K562 (cell line): ENCODE measurements around the gene EMID1. TPM values are rescaled to one million over a fixed set of nuclear protein-coding genes. Genes with fewer than 3 reads are reported as not detected.

Source experiments
- ATAC-seq: fragments of 200-7000 bp; cut with Tn5 transposase; 3 replicates; pipeline ENCODE4 v1.9.1; 2020; ENCODE audit warnings: moderate library complexity
- BruUV-seq: library from RNA; stranded (reverse); fragments of 400-500 nt; replicated peaks from 2 replicates; lab custom pipeline; 2021; lab: Mats Ljungman, UMichigan
- CTCF ChIA-PET: fragments of 300-600 bp; formaldehyde crosslinking; extraction: SDS; loops from one replicate; lab custom pipeline; 2021; ENCODE audit warnings: low intra/inter-chr PET ratio; lab: Yijun Ruan, JAX
- POLR2A ChIA-PET: fragments of 300-600, 350-650 bp; sonication (Branson Sonifier 250); formaldehyde crosslinking; extraction: SDS; loops from one replicate; lab custom pipeline; 2021; ENCODE audit warnings: antibody characterized with exemption, inconsistent platforms; lab: Yijun Ruan, JAX
- DNase-seq, 4 experiments: peaks; one replicate each; pipeline versions ENCODE4 v3.0.0 to v3.0.0-alpha.2; 2011 to 2018; ENCODE audit warnings: low spot score in 3 of 4, mixed read lengths in 3 of 4; ENCODE audit errors: extremely low read depth in 1 of 4
- FAIRE-seq: peaks from 2 replicates; lab custom pipeline; 2011; peaks lifted over from hg19 to GRCh38; lab: Jason Lieb, UNC
- H2AFZ ChIP-seq: 2 replicates; pipeline ENCODE4 v1.6.0; 2011; ENCODE audit warnings: low read depth, low read length, control low read depth, inconsistent platforms
- H3K27ac ChIP-seq: fragments of 200-600 bp; 3 replicates; pipeline ENCODE4 v1.8.0; 2011; ENCODE audit warnings: low read depth, mild to moderate bottlenecking, control low read depth, inconsistent platforms, low read length, moderate library complexity, mixed read lengths; ENCODE audit errors: extremely low read depth
- H3K27me3 ChIP-seq, 2 experiments: fragments of 300-600 bp in 1 of 2; 2 replicates in 1 of 2; 3 replicates in 1 of 2; pipeline versions ENCODE4 v1.6.0 to v1.8.0; 2011; ENCODE audit warnings: inconsistent platforms in 2 of 2, low read length in 2 of 2, mild to moderate bottlenecking in 1 of 2, mixed read lengths in 1 of 2, moderate library complexity in 1 of 2; ENCODE audit not compliant: control insufficient read depth in 2 of 2, insufficient read depth in 2 of 2
- H3K36me3 ChIP-seq: fragments of 300-600 bp; 3 replicates; pipeline ENCODE4 v1.8.0; 2011; ENCODE audit warnings: mild to moderate bottlenecking, low read length, inconsistent platforms; ENCODE audit not compliant: control insufficient read depth, insufficient read depth
- H3K4me1 ChIP-seq, 2 experiments: fragments of 200-600 bp in 1 of 2; replicated peaks in 1 of 2; 2 replicates in 1 of 2; 3 replicates in 1 of 2; pipeline versions ENCODE4 v1.5.1 to v1.8.0; 2011; ENCODE audit warnings: inconsistent platforms in 2 of 2, low read length in 2 of 2, mild to moderate bottlenecking in 1 of 2, mixed read lengths in 1 of 2, moderate library complexity in 1 of 2; ENCODE audit not compliant: control insufficient read depth in 2 of 2, insufficient read depth in 2 of 2
- H3K4me2 ChIP-seq: 2 replicates; pipeline ENCODE4 v1.6.1; 2011; ENCODE audit warnings: low read length, control low read depth, inconsistent platforms, mixed read lengths; ENCODE audit not compliant: insufficient read depth
- H3K4me3 ChIP-seq: fragments of 200-600 bp; sonication (generic), shearing (Covaris generic); 2 replicates; pipeline ENCODE4 v1.5.1; 2016; ENCODE audit warnings: control low read depth, inconsistent platforms
- H3K79me2 ChIP-seq: fragments of 200-600 bp; 3 replicates; pipeline ENCODE4 v1.8.0; 2011; ENCODE audit warnings: low read length, inconsistent platforms; ENCODE audit not compliant: control insufficient read depth, insufficient read depth
- H3K9ac ChIP-seq, 2 experiments: 2 replicates each; pipeline versions ENCODE4 v1.6.0 to v1.6.1; 2011; ENCODE audit warnings: low read depth in 2 of 2, low read length in 2 of 2, control low read depth in 1 of 2, inconsistent platforms in 1 of 2, mild to moderate bottlenecking in 1 of 2, mixed read lengths in 1 of 2; ENCODE audit not compliant: insufficient read depth in 1 of 2
- H3K9me1 ChIP-seq: one replicate; pipeline ENCODE4 v1.6.0; 2011; ENCODE audit warnings: inconsistent platforms, mild to moderate bottlenecking, low read length, moderate library complexity; ENCODE audit not compliant: control insufficient read depth, insufficient read depth
- H3K9me3 ChIP-seq: replicated peaks from 2 replicates; pipeline ENCODE4 v1.5.1; 2011; ENCODE audit warnings: low read depth, low read length, inconsistent platforms; ENCODE audit not compliant: control insufficient read depth, insufficient read depth
- H4K20me1 ChIP-seq: replicated peaks from 2 replicates; pipeline ENCODE4 v1.6.1; 2011; ENCODE audit warnings: low read length, inconsistent platforms, mixed read lengths; ENCODE audit not compliant: control insufficient read depth, insufficient read depth
- ADNP ChIP-seq: fragments of 200-800 bp; sonication (Bioruptor generic); IDR thresholded peaks from 2 replicates; pipeline ENCODE4 v1.6.1; 2016; ENCODE audit warnings: missing genetic modification characterization, missing compliant biosample characterization
- BCOR ChIP-seq: fragments of 450-650 bp; IDR thresholded peaks from 2 replicates; pipeline ENCODE4 v1.6.1; 2016
- DNMT1 ChIP-seq: fragments of 450-650 bp; IDR thresholded peaks from 2 replicates; pipeline ENCODE4 v1.6.1; 2016; ENCODE audit warnings: antibody characterized with exemption, mild to moderate bottlenecking
- HMBOX1 ChIP-seq: sonication (generic); IDR thresholded peaks from 2 replicates; pipeline ENCODE4 v1.6.1; 2016
- ILF3 ChIP-seq: fragments of 450-650 bp; IDR thresholded peaks from 2 replicates; pipeline ENCODE4 v1.6.1; 2018; ENCODE audit warnings: antibody characterized with exemption, mild to moderate bottlenecking, moderate library complexity, borderline replicate concordance
- MAZ ChIP-seq, 2 experiments: fragments of 450-650 bp in 1 of 2; sonication (generic) in 1 of 2; formaldehyde crosslinking; IDR thresholded peaks in 1 of 2; conservative IDR thresholded peaks in 1 of 2; 2 replicates each; pipeline versions ENCODE4 v1.4.0 to v1.5.0; 2020; ENCODE audit warnings: mild to moderate bottlenecking in 1 of 2, missing genetic modification reagents in 1 of 2
- MXI1 ChIP-seq: IDR thresholded peaks from 2 replicates; pipeline ENCODE4 v1.6.1; 2011; ENCODE audit warnings: low read depth, mild to moderate bottlenecking, improper control_type of control experiment, low read length
- PCBP2 ChIP-seq: fragments of 200-400 bp; formaldehyde crosslinking; IDR thresholded peaks from 2 replicates; pipeline ENCODE4 v1.6.1; 2018; ENCODE audit warnings: low read length, low read depth, mild to moderate bottlenecking, moderate library complexity; ENCODE audit not compliant: poor library complexity, severe bottlenecking
- PRDM10 ChIP-seq: fragments of 450-650 bp; IDR thresholded peaks from 2 replicates; pipeline ENCODE4 v1.6.1; 2018; ENCODE audit not compliant: partially characterized antibody
- RBM25 ChIP-seq: fragments of 200-400 bp; formaldehyde crosslinking; IDR thresholded peaks from 2 replicates; pipeline ENCODE4 v1.6.1; 2018; ENCODE audit warnings: low read length, low read depth, moderate library complexity; ENCODE audit not compliant: severe bottlenecking
- SIRT6 ChIP-seq: IDR thresholded peaks from one replicate; pipeline ENCODE4 v1.6.1; 2012; ENCODE audit warnings: low read depth, mild to moderate bottlenecking, control low read depth, inconsistent platforms, low read length, moderate library complexity
- SMARCA5 ChIP-seq: fragments of 450-650 bp; IDR thresholded peaks from 2 replicates; pipeline ENCODE4 v1.6.1; 2016
- SRSF7 ChIP-seq: fragments of 200-400 bp; formaldehyde crosslinking; optimal IDR thresholded peaks from 2 replicates; pipeline ENCODE3; 2017; ENCODE audit warnings: mild to moderate bottlenecking, low read depth, low read length
- THAP7 ChIP-seq: fragments of 250-450 bp; sonication (Bioruptor Pico); IDR thresholded peaks from 2 replicates; pipeline ENCODE4 v1.5.0; 2021
- ZFP36 ChIP-seq: fragments of 150-350 bp; IDR thresholded peaks from 2 replicates; pipeline ENCODE4 v1.6.1; 2018; ENCODE audit warnings: low read length, low read depth; ENCODE audit not compliant: partially characterized antibody
- ZNF384 ChIP-seq: IDR thresholded peaks from 2 replicates; pipeline ENCODE4 v1.6.1; 2012; ENCODE audit warnings: low read depth, low read length, improper control_type of control experiment
- WGBS: fragments of 100-300 bp; shearing (Covaris generic); methylation state at CpG from one replicate; pipeline ENCODE4 v1.1.6; 2016; ENCODE audit warnings: low coverage, mixed read lengths; ENCODE audit not compliant: insufficient coverage; ENCODE audit errors: missing lambda C conversion rate; 5-methylcytosine and 5-hydroxymethylcytosine counted together
- in situ Hi-C: fragments of 300-500 bp; cut with MboI; formaldehyde crosslinking; loops from 4 replicates; pipeline ENCODE4 v1.15.0; 2018; ENCODE audit warnings: inconsistent platforms, mixed read lengths
- intact Hi-C: fragments of 100-400 bp; cut with micrococcal nuclease; formaldehyde crosslinking; loops from 2 replicates; pipeline ENCODE4 v1.14.2; 2022
- polyA plus RNA-seq, 8 experiments: library from polyadenylated mRNA; depleted of rRNA in 4 of 8; stranded (reverse) in 5 of 8; unstranded in 3 of 8; fragments of >200 nt; fragmentation: Nextera tagmentation in 2 of 8; fragmentation: Illumina TruSeq in 1 of 8; extraction: Ambion mirVana in 2 of 8; extraction: Trizol in 1 of 8; gene quantifications; 2 replicates each; pipeline versions ENCODE4 v1.2.1 to v1.2.3, GENCODE V29; 2011 to 2014; ENCODE audit warnings: inconsistent platforms in 1 of 8, missing spikeins in 1 of 8
- total RNA-seq, 7 experiments: library from RNA; depleted of rRNA in 6 of 7; stranded (reverse); fragments of >200 nt in 6 of 7; fragmentation: Illumina TruSeq in 2 of 7; extraction: Trizol in 2 of 7; gene quantifications; 2 replicates each; pipeline versions ENCODE4 v1.2.1 to v1.2.3, GENCODE V29; 2011 to 2021; ENCODE audit warnings: low replicate concordance in 1 of 7

EMID1 gene
- total and polyA plus RNA-seq, 9 of the 15 experiments (the other 6 are each of a cell fraction or from before 2014, with no cell fraction given), result 0.15 to 7.2 (median 2.7) TPM

GRCh38 chr22:29203488-29204454 is 1.9 kb upstream of the EMID1 start:
- POLR2A ChIA-PET, result interaction anchor here (1.5 to 3.4 kb wide), 2 partner anchors 8 to 14 kb away, joined by 4 to 13 read pairs; no protein-coding TSS in a partner anchor
- BruUV-seq, result no TSS peak
- peak overlapping the region; percentile 80; the same call in 1 of the 2 replicates for H3K4me2 ChIP-seq
- peak in 1 of 4 experiments; percentile 6 for DNase-seq
- CTCF ChIA-PET, result interaction anchor here (0.8 kb wide), 1 partner anchor 41 kb away, joined by 3 read pairs; no protein-coding TSS in a partner anchor
- intact Hi-C loops (no loop called here), in situ Hi-C loops (no loop called here)
- H3K9me3 ChIP-seq, result no peaks in the 10 kb centered on the region
- H2AFZ ChIP-seq, result no peak overlapping the region
- peak overlapping the region; percentile 14; the same call in 2 of the 3 replicates for H3K27ac ChIP-seq
- no peak overlapping the region for H3K4me3 ChIP-seq
- peaks cover 45 to 54% of the 10 kb centered on the region in 2 experiments for H3K4me1 ChIP-seq
- peaks cover 16% of the 10 kb centered on the region; the same call in 2 of the 3 replicates for H3K79me2 ChIP-seq
- no peak for ATAC-seq
- 45% methylated on average over 7 of the region's 9 CpGs for WGBS
- no peaks in the 10 kb centered on the region for H4K20me1 ChIP-seq
- H3K36me3 ChIP-seq, result no peaks in the 10 kb centered on the region
- no peaks in the 10 kb centered on the region for H3K9me1 ChIP-seq
- H3K27me3 ChIP-seq, result no peaks in the 10 kb centered on the region
- peak overlapping the region in 1 of 2 experiments; percentile 57; a peak in 1 of 4 replicates for H3K9ac ChIP-seq
- FAIRE-seq, result peak; percentile 48
- no peak for TF ChIP-seq PRDM10
- TF ChIP-seq ZFP36, result peak; percentile 78
- no peak for TF ChIP-seq SIRT6
- TF ChIP-seq MXI1, result no peak
- no peak for TF ChIP-seq HMBOX1
- no peak for TF ChIP-seq PCBP2
- TF ChIP-seq DNMT1, result no peak
- peak; percentile 15; the same call in 1 of the 2 replicates for TF ChIP-seq ADNP (tag)
- no peak for TF ChIP-seq ZNF384
- peak; percentile 37 for TF ChIP-seq RBM25
- no peak for TF ChIP-seq MAZ (CRISPR knock-in tag; conservative IDR thresholded peaks at IDR 0.05 in 1 of 2, IDR thresholded peaks at IDR 0.05 in 1 of 2)
- TF ChIP-seq ILF3, result no peak
- TF ChIP-seq BCOR, result peak; percentile 79
- no peak for TF ChIP-seq THAP7 (CRISPR knock-in tag)
- TF ChIP-seq SMARCA5, result peak; percentile 50; the same call in 1 of the 2 replicates
- TF ChIP-seq SRSF7, result no peak
